ENCODE data around the gene SCUBE1. TPM values are rescaled to one million over a fixed set of nuclear protein-coding genes. Genes with fewer than 3 reads are reported as not detected.

The SCUBE1 gene
- total RNA-seq, 4 donors from 2014 or later = 33.3 to 109 (median 66.3) TPM

DNA sequence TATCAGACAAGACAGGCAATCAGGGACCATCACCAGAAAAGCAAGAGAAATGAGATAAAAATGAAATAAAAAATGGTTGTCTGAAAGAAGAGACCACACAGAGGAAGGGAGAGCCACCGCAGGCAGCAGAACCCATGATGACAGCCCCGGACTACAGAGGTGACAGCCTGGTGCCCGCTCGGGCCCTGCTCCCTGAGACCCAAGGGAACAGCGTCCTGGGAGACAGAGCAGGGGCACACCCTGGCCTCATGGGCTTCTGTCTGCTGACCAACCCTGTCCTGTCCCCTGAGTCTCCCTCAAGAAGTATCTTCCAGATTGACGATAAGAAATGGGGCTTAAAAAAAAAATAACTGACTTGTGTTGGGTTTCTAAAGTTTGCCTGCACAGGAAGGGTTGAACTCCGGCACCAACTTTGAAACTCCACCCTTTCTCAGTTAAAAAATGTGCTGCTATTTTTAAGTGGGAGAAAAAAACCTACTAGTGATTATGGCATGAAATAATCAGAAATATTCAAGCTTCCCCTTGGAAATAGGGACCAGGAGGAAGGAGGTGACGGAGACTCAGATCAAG is 86.1 kb downstream of the SCUBE1 start:
- intact Hi-C loops (cut with DNase I) = no loop called here
- Histone ChIP-seq H3K27me3 (no peaks in the 10 kb centered on the region), H3K36me3 (peaks cover 0 to 24% (median 9%) of the 10 kb centered on the region in 4 donors), H3K9me3 (no peaks in the 10 kb centered on the region), H3K4me3 (no peak overlapping the region), H3K4me1 (no peaks in the 10 kb centered on the region), H3K27ac (replicated peaks in 1 of 4) (no peak overlapping the region)
- no peak for TF ChIP-seq POLR2A (IDR thresholded peaks at IDR 0.05; ENCODE audit: low read depth)
- no peak for TF ChIP-seq POLR2AphosphoS5 (IDR thresholded peaks at IDR 0.05)
- TF ChIP-seq, protein P1, sequence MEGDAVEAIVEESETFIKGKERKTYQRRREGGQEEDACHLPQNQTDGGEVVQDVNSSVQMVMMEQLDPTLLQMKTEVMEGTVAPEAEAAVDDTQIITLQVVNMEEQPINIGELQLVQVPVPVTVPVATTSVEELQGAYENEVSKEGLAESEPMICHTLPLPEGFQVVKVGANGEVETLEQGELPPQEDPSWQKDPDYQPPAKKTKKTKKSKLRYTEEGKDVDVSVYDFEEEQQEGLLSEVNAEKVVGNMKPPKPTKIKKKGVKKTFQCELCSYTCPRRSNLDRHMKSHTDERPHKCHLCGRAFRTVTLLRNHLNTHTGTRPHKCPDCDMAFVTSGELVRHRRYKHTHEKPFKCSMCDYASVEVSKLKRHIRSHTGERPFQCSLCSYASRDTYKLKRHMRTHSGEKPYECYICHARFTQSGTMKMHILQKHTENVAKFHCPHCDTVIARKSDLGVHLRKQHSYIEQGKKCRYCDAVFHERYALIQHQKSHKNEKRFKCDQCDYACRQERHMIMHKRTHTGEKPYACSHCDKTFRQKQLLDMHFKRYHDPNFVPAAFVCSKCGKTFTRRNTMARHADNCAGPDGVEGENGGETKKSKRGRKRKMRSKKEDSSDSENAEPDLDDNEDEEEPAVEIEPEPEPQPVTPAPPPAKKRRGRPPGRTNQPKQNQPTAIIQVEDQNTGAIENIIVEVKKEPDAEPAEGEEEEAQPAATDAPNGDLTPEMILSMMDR (IDR thresholded peaks at IDR 0.05) = no peak
- no peak for TF ChIP-seq EP300 (IDR thresholded peaks at IDR 0.05)
- no peak for DNase-seq (ENCODE audit: extremely low spot score)
- WGBS = 69% methylated on average over 8 of the region's 8 CpGs

DNA sequence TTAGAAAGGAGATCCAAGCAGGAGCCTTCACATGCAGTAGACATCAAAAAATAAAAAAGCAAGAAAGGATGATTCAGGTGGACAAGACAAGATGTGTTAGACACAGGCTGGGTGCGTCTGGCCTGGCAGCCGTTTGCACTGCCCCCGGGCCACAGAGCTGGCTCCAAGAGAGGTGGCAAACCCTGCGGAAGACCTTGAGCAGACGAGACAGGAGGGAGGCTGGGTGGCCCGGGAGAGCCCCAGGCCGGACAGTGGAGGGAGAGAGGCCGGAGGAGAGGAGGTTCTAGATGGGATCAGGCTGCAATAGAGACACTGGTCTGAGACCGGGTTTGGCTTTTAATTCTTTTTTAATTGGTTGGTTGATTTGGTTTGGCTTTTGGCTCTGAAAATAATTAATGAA is 86.6 kb downstream of the SCUBE1 start:
- WGBS = 87% methylated on average over 9 of the region's 9 CpGs

DNA sequence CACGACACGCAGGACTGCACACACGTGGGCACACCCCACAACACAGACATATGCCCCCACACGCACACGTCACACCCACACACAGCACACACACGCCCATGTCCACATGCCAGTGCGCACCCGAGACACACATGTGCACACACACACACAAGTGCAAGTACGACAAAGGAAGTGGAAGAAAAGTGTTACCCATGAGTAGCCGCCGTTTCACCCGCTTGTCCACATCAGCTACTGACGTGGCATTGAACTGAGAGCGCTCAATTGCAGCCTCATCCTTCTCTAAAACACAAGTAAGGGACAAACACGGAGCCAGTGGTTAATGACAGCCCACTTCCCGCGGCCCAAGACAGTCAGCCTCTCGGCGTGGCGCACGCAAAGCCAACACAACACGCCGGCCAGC is 87.9 kb downstream of the SCUBE1 start:
- H3K36me3 ChIP-seq = peaks cover 0 to 35% (median 13%) of the 10 kb centered on the region in 4 donors
- DNase-seq (ENCODE audit: extremely low spot score) = no peak
- no peaks in the 10 kb centered on the region for H3K4me1 ChIP-seq
- 90% methylated on average over 23 of the region's 23 CpGs for whole genome bisulfite sequencing
- intact Hi-C loops (cut with DNase I) = no loop called here
- H3K4me3 ChIP-seq = no peak overlapping the region
- no peaks in the 10 kb centered on the region for H3K9me3 ChIP-seq
- no peak overlapping the region for H3K27ac ChIP-seq (replicated peaks in 1 of 4)
- TF ChIP-seq POLR2A (IDR thresholded peaks at IDR 0.05; ENCODE audit: low read depth) = no peak
- no peak for TF ChIP-seq POLR2AphosphoS5 (IDR thresholded peaks at IDR 0.05)
- TF ChIP-seq EP300 (IDR thresholded peaks at IDR 0.05) = no peak
- TF ChIP-seq, protein P1 (IDR thresholded peaks at IDR 0.05) = no peak
- no peaks in the 10 kb centered on the region for H3K27me3 ChIP-seq

More for the DNA sequence above, 86.6 kb downstream of the SCUBE1 start:
- Histone ChIP-seq H3K9me3 (no peaks in the 10 kb centered on the region), H3K4me1 (no peaks in the 10 kb centered on the region), H3K27ac (replicated peaks in 1 of 4) (no peak overlapping the region), H3K36me3 (peaks cover 0 to 27% (median 9%) of the 10 kb centered on the region in 4 donors), H3K4me3 (no peak overlapping the region), H3K27me3 (no peaks in the 10 kb centered on the region)
- intact Hi-C loops (cut with DNase I) = no loop called here
- no peak for TF ChIP-seq POLR2A (IDR thresholded peaks at IDR 0.05; ENCODE audit: low read depth)
- no peak for TF ChIP-seq POLR2AphosphoS5 (IDR thresholded peaks at IDR 0.05)
- TF ChIP-seq, protein P1 (IDR thresholded peaks at IDR 0.05) = no peak
- TF ChIP-seq EP300 (IDR thresholded peaks at IDR 0.05) = no peak
- no peak for DNase-seq (ENCODE audit: extremely low spot score)

- no peak for DNase-seq (ENCODE audit: extremely low spot score)
- Histone ChIP-seq H3K36me3 (peaks cover 0 to 30% (median 9%) of the 10 kb centered on the region in 4 donors), H3K9me3 (no peaks in the 10 kb centered on the region), H3K4me3 (no peak overlapping the region), H3K4me1 (no peaks in the 10 kb centered on the region), H3K27me3 (no peaks in the 10 kb centered on the region), H3K27ac (replicated peaks in 1 of 4) (no peak overlapping the region)
- intact Hi-C loops (cut with DNase I) = no loop called here
- WGBS = 83% methylated on average over 2 of the region's 5 CpGs
- TF ChIP-seq POLR2AphosphoS5 (IDR thresholded peaks at IDR 0.05) = no peak
- no peak for TF ChIP-seq EP300 (IDR thresholded peaks at IDR 0.05)
- TF ChIP-seq, protein P1 (IDR thresholded peaks at IDR 0.05) = no peak
- TF ChIP-seq POLR2A (IDR thresholded peaks at IDR 0.05; ENCODE audit: low read depth) = no peak
Observed at GRCh38 chr22:43253839-43254238, 89.3 kb downstream of the SCUBE1 start.

- H3K27me3 ChIP-seq = no peaks in the 10 kb centered on the region
- no peak overlapping the region for H3K27ac ChIP-seq (replicated peaks in 1 of 4)
- no peak overlapping the region for H3K4me3 ChIP-seq
- TF ChIP-seq POLR2AphosphoS5 (IDR thresholded peaks at IDR 0.05) = no peak
- no peak for TF ChIP-seq POLR2A (IDR thresholded peaks at IDR 0.05; ENCODE audit: low read depth)
- no peak for TF ChIP-seq EP300 (IDR thresholded peaks at IDR 0.05)
- TF ChIP-seq, protein P1 (IDR thresholded peaks at IDR 0.05) = no peak
- H3K9me3 ChIP-seq = no peaks in the 10 kb centered on the region
- no peaks in the 10 kb centered on the region for H3K4me1 ChIP-seq
- WGBS = 72% methylated on average over 9 of the region's 10 CpGs
- intact Hi-C loops (cut with DNase I) = no loop called here
- peaks cover 0 to 30% (median 7%) of the 10 kb centered on the region in 4 donors for H3K36me3 ChIP-seq
- DNase-seq (ENCODE audit: extremely low spot score) = no peak
Observed at GRCh38 chr22:43252319-43252718, 90.9 kb downstream of the SCUBE1 start.
